Measurements from ENCODE around the gene LRP5.

The LRP5 gene

GRCh38 chr11:68324695-68325094, 12.3 kb downstream of the LRP5 start:
- no peak overlapping the region for H3K14ac ChIP-seq (ENCODE audit: low read length in 2 of 2)
- H2AK5ac ChIP-seq (ENCODE audit: low read length, severe bottlenecking) = no peak overlapping the region
- no peak overlapping the region for H3K4me3 ChIP-seq (ENCODE audit: insufficient read depth in 1 of 2, low read depth in 1 of 2, low read length in 2 of 2)
- no peak overlapping the region for H2BK15ac ChIP-seq (ENCODE audit: low read depth, poor library complexity, severe bottlenecking)
- no peaks in the 10 kb centered on the region for H3K27me3 ChIP-seq (ENCODE audit: control insufficient read depth in 1 of 2, insufficient read depth in 1 of 2, low read length in 2 of 2)
- peaks cover 36% of the 10 kb centered on the region for H3K4me1 ChIP-seq (ENCODE audit: control insufficient read depth, insufficient read depth, low read depth, low read length)
- H3K36me3 ChIP-seq (ENCODE audit: control insufficient read depth in 1 of 2, insufficient read depth in 2 of 2, low read depth in 1 of 2, low read length in 2 of 2) = peaks cover 0 to 24% of the 10 kb centered on the region in 2 experiments
- no peak overlapping the region for H3K4ac ChIP-seq (ENCODE audit: low read depth in 1 of 2, low read length in 2 of 2)
- no peak overlapping the region for H2AFZ ChIP-seq (ENCODE audit: low read depth, low read length)
- peaks cover 68% of the 10 kb centered on the region for H3K79me1 ChIP-seq (replicated peaks; ENCODE audit: low read length, poor library complexity, severe bottlenecking)
- no peaks in the 10 kb centered on the region for H3K9me3 ChIP-seq (ENCODE audit: control insufficient read depth, low read length)
- H4K91ac ChIP-seq (ENCODE audit: low read length) = no peak overlapping the region
- no peak overlapping the region for H3K27ac ChIP-seq (ENCODE audit: low read length, poor library complexity, severe bottlenecking)
- no peak overlapping the region for H2BK12ac ChIP-seq (ENCODE audit: low read length in 2 of 2)
- H4K8ac ChIP-seq (ENCODE audit: low read length) = no peak overlapping the region
- no peak overlapping the region for H3K23ac ChIP-seq (ENCODE audit: low read length in 2 of 2)
- H3K9ac ChIP-seq (ENCODE audit: low read length) = no peak overlapping the region
- H3K4me2 ChIP-seq (ENCODE audit: low read length, poor library complexity, severe bottlenecking) = no peak overlapping the region
- H2BK120ac ChIP-seq (ENCODE audit: low read depth, low read length) = no peak overlapping the region
- no peak for DNase-seq
- no peak overlapping the region for H3K18ac ChIP-seq (ENCODE audit: low read depth in 1 of 2, low read length in 2 of 2)
- H2BK5ac ChIP-seq (ENCODE audit: low read depth, low read length, poor library complexity, severe bottlenecking) = no peak overlapping the region
- WGBS = 96% methylated on average over 8 of the region's 10 CpGs

GRCh38 chr11:68325183-68325906, 13.0 kb downstream of the LRP5 start:
- Histone ChIP-seq H3K4me2 (ENCODE audit: low read length, poor library complexity, severe bottlenecking) (no peak overlapping the region), H3K27me3 (ENCODE audit: control insufficient read depth in 1 of 2, insufficient read depth in 1 of 2, low read length in 2 of 2) (no peaks in the 10 kb centered on the region), H2BK5ac (ENCODE audit: low read depth, low read length, poor library complexity, severe bottlenecking) (no peak overlapping the region), H3K4me1 (ENCODE audit: control insufficient read depth, insufficient read depth, low read depth, low read length) (peaks cover 41% of the 10 kb centered on the region), H4K8ac (ENCODE audit: low read length) (no peak overlapping the region), H2AFZ (ENCODE audit: low read depth, low read length) (no peak overlapping the region), H2BK120ac (ENCODE audit: low read depth, low read length) (no peak overlapping the region), H3K27ac (ENCODE audit: low read length, poor library complexity, severe bottlenecking) (no peak overlapping the region), H4K91ac (ENCODE audit: low read length) (peak overlapping the region; percentile 57), H3K9me3 (ENCODE audit: control insufficient read depth, low read length) (no peaks in the 10 kb centered on the region), H2AK5ac (ENCODE audit: low read length, severe bottlenecking) (no peak overlapping the region), H3K79me1 (replicated peaks; ENCODE audit: low read length, poor library complexity, severe bottlenecking) (peaks cover 69% of the 10 kb centered on the region), H3K18ac (ENCODE audit: low read depth in 1 of 2, low read length in 2 of 2) (no peak overlapping the region), H2BK12ac (ENCODE audit: low read length in 2 of 2) (no peak overlapping the region), H3K9ac (ENCODE audit: low read length) (no peak overlapping the region), H3K36me3 (ENCODE audit: control insufficient read depth in 1 of 2, insufficient read depth in 2 of 2, low read depth in 1 of 2, low read length in 2 of 2) (peaks cover 0 to 24% of the 10 kb centered on the region in 2 experiments), H3K23ac (ENCODE audit: low read length in 2 of 2) (no peak overlapping the region), H2BK15ac (ENCODE audit: low read depth, poor library complexity, severe bottlenecking) (no peak overlapping the region), H3K4ac (ENCODE audit: low read depth in 1 of 2, low read length in 2 of 2) (no peak overlapping the region), H3K14ac (ENCODE audit: low read length in 2 of 2) (peak overlapping the region in 1 of 2 experiments; percentile 24), H3K4me3 (ENCODE audit: insufficient read depth in 1 of 2, low read depth in 1 of 2, low read length in 2 of 2) (no peak overlapping the region)
- WGBS = 86% methylated on average over 18 of the region's 18 CpGs
- no peak for DNase-seq

GRCh38 chr11:68325907-68326220, 13.5 kb downstream of the LRP5 start:
- Histone ChIP-seq H2AK5ac (ENCODE audit: low read length, severe bottlenecking) (no peak overlapping the region), H3K79me1 (replicated peaks; ENCODE audit: low read length, poor library complexity, severe bottlenecking) (peaks cover 72% of the 10 kb centered on the region), H3K23ac (ENCODE audit: low read length in 2 of 2) (no peak overlapping the region), H3K4me1 (ENCODE audit: control insufficient read depth, insufficient read depth, low read depth, low read length) (peaks cover 43% of the 10 kb centered on the region), H3K9me3 (ENCODE audit: control insufficient read depth, low read length) (no peaks in the 10 kb centered on the region), H3K4ac (ENCODE audit: low read depth in 1 of 2, low read length in 2 of 2) (no peak overlapping the region), H3K4me3 (ENCODE audit: insufficient read depth in 1 of 2, low read depth in 1 of 2, low read length in 2 of 2) (no peak overlapping the region), H3K36me3 (ENCODE audit: control insufficient read depth in 1 of 2, insufficient read depth in 2 of 2, low read depth in 1 of 2, low read length in 2 of 2) (peaks cover 0 to 24% of the 10 kb centered on the region in 2 experiments), H3K9ac (ENCODE audit: low read length) (no peak overlapping the region), H2BK5ac (ENCODE audit: low read depth, low read length, poor library complexity, severe bottlenecking) (no peak overlapping the region), H3K4me2 (ENCODE audit: low read length, poor library complexity, severe bottlenecking) (no peak overlapping the region), H3K27ac (ENCODE audit: low read length, poor library complexity, severe bottlenecking) (no peak overlapping the region), H3K18ac (ENCODE audit: low read depth in 1 of 2, low read length in 2 of 2) (no peak overlapping the region), H3K27me3 (ENCODE audit: control insufficient read depth in 1 of 2, insufficient read depth in 1 of 2, low read length in 2 of 2) (no peaks in the 10 kb centered on the region), H3K14ac (ENCODE audit: low read length in 2 of 2) (peak overlapping the region in 1 of 2 experiments; percentile 63), H2BK12ac (ENCODE audit: low read length in 2 of 2) (no peak overlapping the region), H2AFZ (ENCODE audit: low read depth, low read length) (no peak overlapping the region), H4K91ac (ENCODE audit: low read length) (no peak overlapping the region), H2BK15ac (ENCODE audit: low read depth, poor library complexity, severe bottlenecking) (no peak overlapping the region), H4K8ac (ENCODE audit: low read length) (no peak overlapping the region), H2BK120ac (ENCODE audit: low read depth, low read length) (no peak overlapping the region)
- DNase-seq = no peak
- WGBS = 95% methylated on average over 13 of the region's 13 CpGs

GRCh38 chr11:68326334-68327215, 14.2 kb downstream of the LRP5 start:
- H3K79me1 ChIP-seq (replicated peaks; ENCODE audit: low read length, poor library complexity, severe bottlenecking) = peaks cover 71% of the 10 kb centered on the region
- no peak overlapping the region for H3K4me2 ChIP-seq (ENCODE audit: low read length, poor library complexity, severe bottlenecking)
- H3K36me3 ChIP-seq (ENCODE audit: control insufficient read depth in 1 of 2, insufficient read depth in 2 of 2, low read depth in 1 of 2, low read length in 2 of 2) = peaks cover 0 to 28% of the 10 kb centered on the region in 2 experiments
- H3K4ac ChIP-seq (ENCODE audit: low read depth in 1 of 2, low read length in 2 of 2) = no peak overlapping the region
- no peak overlapping the region for H3K9ac ChIP-seq (ENCODE audit: low read length)
- H2BK12ac ChIP-seq (ENCODE audit: low read length in 2 of 2) = peak overlapping the region in 1 of 2 experiments; percentile 6
- H3K4me3 ChIP-seq (ENCODE audit: insufficient read depth in 1 of 2, low read depth in 1 of 2, low read length in 2 of 2) = no peak overlapping the region
- no peak overlapping the region for H2AFZ ChIP-seq (ENCODE audit: low read depth, low read length)
- H3K18ac ChIP-seq (ENCODE audit: low read depth in 1 of 2, low read length in 2 of 2) = peak overlapping the region in 1 of 2 experiments; percentile 26
- DNase-seq = no peak
- no peak overlapping the region for H2BK15ac ChIP-seq (ENCODE audit: low read depth, poor library complexity, severe bottlenecking)
- 97% methylated on average over 28 of the region's 28 CpGs for WGBS
- H3K14ac ChIP-seq (ENCODE audit: low read length in 2 of 2) = peak overlapping the region in 1 of 2 experiments; percentile 64
- no peak overlapping the region for H3K27ac ChIP-seq (ENCODE audit: low read length, poor library complexity, severe bottlenecking)
- peak overlapping the region; percentile 19 for H4K8ac ChIP-seq (ENCODE audit: low read length)
- H2BK120ac ChIP-seq (ENCODE audit: low read depth, low read length) = no peak overlapping the region
- H3K4me1 ChIP-seq (ENCODE audit: control insufficient read depth, insufficient read depth, low read depth, low read length) = peaks cover 45% of the 10 kb centered on the region
- no peak overlapping the region for H4K91ac ChIP-seq (ENCODE audit: low read length)
- peak overlapping the region in 1 of 2 experiments; percentile 61 for H3K23ac ChIP-seq (ENCODE audit: low read length in 2 of 2)
- no peak overlapping the region for H2BK5ac ChIP-seq (ENCODE audit: low read depth, low read length, poor library complexity, severe bottlenecking)
- no peaks in the 10 kb centered on the region for H3K27me3 ChIP-seq (ENCODE audit: control insufficient read depth in 1 of 2, insufficient read depth in 1 of 2, low read length in 2 of 2)
- H2AK5ac ChIP-seq (ENCODE audit: low read length, severe bottlenecking) = no peak overlapping the region
- no peaks in the 10 kb centered on the region for H3K9me3 ChIP-seq (ENCODE audit: control insufficient read depth, low read length)
